CD8-positive, alpha-beta memory T cell (primary cell): ENCODE measurements around the gene NKX1-1. TPM values are rescaled to one million over a fixed set of nuclear protein-coding genes. Genes with fewer than 3 reads are reported as not detected.

Experiments
- CTCF ChIA-PET: fragments of 350-600 bp; sonication (Branson Sonifier 250); formaldehyde crosslinking; loops from one replicate; lab custom pipeline; 2021; ENCODE audit warnings: antibody characterized with exemption; lab: Charles Lee
- POLR2A ChIA-PET: fragments of 350-600 bp; sonication (Branson Sonifier 250); formaldehyde crosslinking; loops from one replicate; lab custom pipeline; 2021; ENCODE audit warnings: antibody characterized with exemption; lab: Charles Lee
- DNase-seq, 5 donors: peaks; one replicate each; pipeline versions ENCODE4 v3.0.0 to v3.0.0-alpha.2; 2020 to 2022; ENCODE audit warnings: mixed read lengths in 1 of 5
- H3K27ac ChIP-seq: one replicate; pipeline ENCODE4 v1.7.0; 2013; ENCODE audit warnings: low read depth, mild to moderate bottlenecking, low read length, moderate library complexity
- H3K27me3 ChIP-seq: 2 replicates; pipeline ENCODE4 v1.7.0; 2013; ENCODE audit warnings: low read length, mild to moderate bottlenecking; ENCODE audit not compliant: insufficient read depth, poor library complexity, severe bottlenecking
- H3K36me3 ChIP-seq: 2 replicates; pipeline ENCODE4 v1.7.0; 2013; ENCODE audit warnings: mild to moderate bottlenecking, low read length, moderate library complexity; ENCODE audit not compliant: insufficient read depth
- H3K4me1 ChIP-seq: 2 replicates; pipeline ENCODE4 v1.7.0; 2013; ENCODE audit warnings: mild to moderate bottlenecking, low read length, moderate library complexity; ENCODE audit not compliant: insufficient read depth
- H3K4me3 ChIP-seq: 2 replicates; pipeline ENCODE4 v1.7.0; 2013; ENCODE audit warnings: mild to moderate bottlenecking, low read length
- H3K9me3 ChIP-seq: 2 replicates; pipeline ENCODE4 v1.7.0; 2013; ENCODE audit warnings: mild to moderate bottlenecking, low read length
- H3K27ac Mint-ChIP-seq, 8 donors: one replicate each; pipeline ENCODE4 v1.8.0; 2020 to 2021; ENCODE audit warnings: mixed read lengths in 8 of 8, mild to moderate bottlenecking in 6 of 8, inconsistent platforms in 3 of 8, moderate library complexity in 3 of 8
- H3K27me3 Mint-ChIP-seq, 2 donors: one replicate each; pipeline ENCODE4 v1.8.0; 2020 to 2021; ENCODE audit warnings: mixed read lengths in 2 of 2, mild to moderate bottlenecking in 1 of 2, moderate library complexity in 1 of 2
- H3K36me3 Mint-ChIP-seq, 3 donors: one replicate each; pipeline ENCODE4 v1.8.0; 2020 to 2021; ENCODE audit warnings: mixed read lengths in 3 of 3, inconsistent platforms in 1 of 3, mild to moderate bottlenecking in 1 of 3
- H3K4me1 Mint-ChIP-seq, 3 donors: one replicate each; pipeline ENCODE4 v1.8.0; 2020 to 2021; ENCODE audit warnings: mixed read lengths in 3 of 3, inconsistent platforms in 1 of 3, mild to moderate bottlenecking in 1 of 3
- H3K4me3 Mint-ChIP-seq, 7 donors: one replicate each; pipeline ENCODE4 v1.8.0; 2020 to 2021; ENCODE audit warnings: mixed read lengths in 7 of 7, mild to moderate bottlenecking in 6 of 7, moderate library complexity in 4 of 7, inconsistent platforms in 2 of 7
- H3K9me3 Mint-ChIP-seq, 5 donors: one replicate each; pipeline ENCODE4 v1.8.0; 2020 to 2022; ENCODE audit warnings: mixed read lengths in 5 of 5, mild to moderate bottlenecking in 3 of 5, moderate library complexity in 2 of 5, inconsistent platforms in 1 of 5
- polyA plus RNA-seq: library from polyadenylated mRNA; unstranded; fragments of 300-500 nt; fragmentation: Illumina TruSeq; gene quantifications from one replicate; pipeline ENCODE4 v1.2.3, GENCODE V29; 2021
- total RNA-seq, 2 experiments: library from RNA; stranded (reverse); gene quantifications; one replicate each; pipeline ENCODE4 v1.2.3, GENCODE V29; 2021

Gene NKX1-1
- total and polyA plus RNA-seq, 3 experiments from 2014 or later = not detected

- CTCF ChIA-PET = no interaction called here
Observed at GRCh38 chr4:1381181-1381621, 25.0 kb downstream of the NKX1-1 start.

GRCh38 chr4:1380368-1381151 is 25.7 kb downstream of the NKX1-1 start:
- CTCF ChIA-PET = no interaction called here
- Mint-ChIP-seq H3K4me3 (no peak overlapping the region), H3K9me3 (no peaks in the 10 kb centered on the region), H3K27ac (peak overlapping the region in 2 of 8 donors; percentile 41 to 70), H3K4me1 (no peaks in the 10 kb centered on the region), H3K27me3 (no peaks in the 10 kb centered on the region), H3K36me3 (peaks cover 0 to 22% (median 0%) of the 10 kb centered on the region in 3 donors)
- H3K4me3 ChIP-seq = no peak overlapping the region
- no peak overlapping the region for H3K27ac ChIP-seq
- peak in 1 of 5 donors; percentile 24 for DNase-seq
- no peaks in the 10 kb centered on the region for H3K9me3 ChIP-seq
- POLR2A ChIA-PET = no interaction called here
- H3K27me3 ChIP-seq = no peaks in the 10 kb centered on the region
- H3K4me1 ChIP-seq = no peaks in the 10 kb centered on the region
- H3K36me3 ChIP-seq = no peaks in the 10 kb centered on the region

More at GRCh38 chr4:1381181-1381621, 25.0 kb downstream of the NKX1-1 start:
- no peaks in the 10 kb centered on the region for H3K9me3 ChIP-seq
- no peak overlapping the region for H3K4me3 ChIP-seq
- no peaks in the 10 kb centered on the region for H3K4me1 ChIP-seq
- peak in 1 of 5 donors; percentile 38 for DNase-seq
- Mint-ChIP-seq H3K27me3 (no peaks in the 10 kb centered on the region), H3K36me3 (peaks cover 0 to 25% (median 0%) of the 10 kb centered on the region in 3 donors), H3K9me3 (no peaks in the 10 kb centered on the region), H3K4me3 (no peak overlapping the region), H3K4me1 (no peaks in the 10 kb centered on the region), H3K27ac (no peak overlapping the region)
- no peak overlapping the region for H3K27ac ChIP-seq
- H3K27me3 ChIP-seq = no peaks in the 10 kb centered on the region
- POLR2A ChIA-PET = no interaction called here
- no peaks in the 10 kb centered on the region for H3K36me3 ChIP-seq

- Mint-ChIP-seq H3K36me3 (peaks cover 0 to 26% (median 0%) of the 10 kb centered on the region in 3 donors), H3K4me1 (no peaks in the 10 kb centered on the region), H3K27me3 (no peaks in the 10 kb centered on the region), H3K27ac (no peak overlapping the region), H3K9me3 (no peaks in the 10 kb centered on the region), H3K4me3 (no peak overlapping the region)
- Histone ChIP-seq H3K36me3 (no peaks in the 10 kb centered on the region), H3K9me3 (no peaks in the 10 kb centered on the region), H3K4me3 (no peak overlapping the region), H3K4me1 (no peaks in the 10 kb centered on the region), H3K27ac (no peak overlapping the region), H3K27me3 (no peaks in the 10 kb centered on the region)
- POLR2A ChIA-PET = no interaction called here
- CTCF ChIA-PET = no interaction called here
- peak in 1 of 5 donors; percentile 33 for DNase-seq
Observed at GRCh38 chr4:1379801-1380331, 26.4 kb downstream of the NKX1-1 start.

DNA sequence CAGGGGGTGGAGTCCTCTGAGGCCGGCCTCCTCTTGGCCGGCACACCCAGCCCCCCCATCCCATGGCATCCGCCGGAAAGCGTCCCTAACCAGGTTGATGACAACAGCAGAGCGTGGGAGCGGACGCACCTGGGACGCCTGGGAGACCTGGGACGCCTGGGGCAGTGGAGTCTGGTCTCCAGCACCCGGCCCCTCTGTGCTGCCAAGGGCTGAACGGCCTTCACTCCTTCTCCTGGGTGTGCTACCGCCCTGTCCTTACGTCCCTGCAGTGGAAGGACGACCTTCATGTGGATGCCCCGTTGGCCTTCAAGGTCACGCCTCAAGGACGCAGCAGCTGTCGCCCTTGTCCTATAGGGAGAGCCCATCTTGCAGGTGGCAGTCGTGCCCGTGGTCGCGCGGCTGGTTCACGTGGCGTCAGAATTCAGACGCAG is 26.9 kb downstream of the NKX1-1 start:
- no peak overlapping the region for H3K4me3 Mint-ChIP-seq
- no peak overlapping the region for H3K4me3 ChIP-seq
- peak in 1 of 5 donors; percentile 44 for DNase-seq
- POLR2A ChIA-PET = no interaction called here
- H3K27ac ChIP-seq = no peak overlapping the region
- H3K27me3 Mint-ChIP-seq = no peaks in the 10 kb centered on the region
- H3K36me3 Mint-ChIP-seq = peaks cover 0 to 23% (median 0%) of the 10 kb centered on the region in 3 donors
- CTCF ChIA-PET = no interaction called here
- H3K4me1 Mint-ChIP-seq = no peaks in the 10 kb centered on the region
- no peaks in the 10 kb centered on the region for H3K9me3 Mint-ChIP-seq
- H3K27ac Mint-ChIP-seq = no peak overlapping the region
- no peaks in the 10 kb centered on the region for H3K27me3 ChIP-seq
- H3K36me3 ChIP-seq = no peaks in the 10 kb centered on the region
- H3K9me3 ChIP-seq = no peaks in the 10 kb centered on the region
- no peaks in the 10 kb centered on the region for H3K4me1 ChIP-seq

GRCh38 chr4:1378559-1379231 is 27.5 kb downstream of the NKX1-1 start:
- Histone ChIP-seq H3K4me3 (no peak overlapping the region), H3K9me3 (no peaks in the 10 kb centered on the region), H3K27me3 (no peaks in the 10 kb centered on the region), H3K36me3 (no peaks in the 10 kb centered on the region), H3K27ac (no peak overlapping the region), H3K4me1 (no peaks in the 10 kb centered on the region)
- Mint-ChIP-seq H3K27ac (no peak overlapping the region), H3K36me3 (peaks cover 0 to 26% (median under 1%) of the 10 kb centered on the region in 3 donors), H3K4me1 (no peaks in the 10 kb centered on the region), H3K9me3 (no peaks in the 10 kb centered on the region), H3K27me3 (no peaks in the 10 kb centered on the region), H3K4me3 (no peak overlapping the region)
- ChIA-PET POLR2A (no interaction called here), CTCF (no interaction called here)
- DNase-seq = peak in 1 of 5 donors; percentile 44

GRCh38 chr4:1377606-1378261 is 28.5 kb downstream of the NKX1-1 start:
- no peaks in the 10 kb centered on the region for H3K36me3 ChIP-seq
- H3K9me3 ChIP-seq = no peaks in the 10 kb centered on the region
- Mint-ChIP-seq H3K27me3 (no peaks in the 10 kb centered on the region), H3K27ac (no peak overlapping the region), H3K9me3 (no peaks in the 10 kb centered on the region), H3K4me1 (no peaks in the 10 kb centered on the region), H3K4me3 (no peak overlapping the region), H3K36me3 (peaks cover under 1 to 34% (median 9%) of the 10 kb centered on the region in 3 donors)
- H3K4me3 ChIP-seq = no peak overlapping the region
- ChIA-PET POLR2A (interaction anchor here (0.6 kb wide), 1 partner anchor 194 kb away, joined by 4 read pairs; no protein-coding TSS in a partner anchor), CTCF (no interaction called here)
- peak in 1 of 5 donors; percentile 35 for DNase-seq
- no peak overlapping the region for H3K27ac ChIP-seq
- no peaks in the 10 kb centered on the region for H3K27me3 ChIP-seq
- no peaks in the 10 kb centered on the region for H3K4me1 ChIP-seq

DNA sequence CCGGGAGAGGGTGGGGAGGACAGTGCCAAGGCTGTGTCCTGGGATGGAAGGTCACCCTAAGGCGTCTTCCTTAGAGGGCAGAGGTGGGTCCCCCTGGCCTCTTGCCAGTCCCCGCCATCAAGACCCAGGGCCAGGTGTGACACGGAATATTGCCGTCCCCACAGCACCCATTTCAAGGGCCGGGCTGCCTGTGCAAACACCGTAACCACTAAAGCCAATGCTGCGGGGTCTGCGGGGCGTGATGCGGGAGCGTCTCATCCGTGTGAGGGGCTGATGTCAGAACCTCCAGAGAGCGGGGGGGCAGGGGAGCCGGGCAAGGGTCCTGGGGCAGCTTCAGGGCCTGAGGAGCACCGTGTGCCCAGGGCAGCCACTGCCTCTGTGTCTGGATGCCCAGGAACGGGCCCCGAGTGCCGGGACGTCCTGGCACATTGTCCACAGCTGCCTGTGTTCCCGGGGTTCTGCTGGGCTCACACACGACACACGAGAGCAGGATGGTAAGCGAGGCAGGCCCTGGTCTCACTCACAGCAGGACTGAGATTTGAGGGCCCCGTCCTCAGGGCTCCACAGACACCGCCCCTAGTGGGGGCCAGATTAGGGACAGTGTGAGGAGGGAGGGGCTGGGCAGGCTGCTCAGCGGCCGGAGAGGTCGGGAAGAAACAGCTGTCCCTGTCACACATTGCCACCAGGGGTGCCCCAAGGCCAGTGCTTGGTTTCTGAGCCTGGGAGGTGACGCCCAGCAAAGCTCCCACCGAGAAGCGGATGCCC is 29.2 kb downstream of the NKX1-1 start:
- no peaks in the 10 kb centered on the region for H3K36me3 ChIP-seq
- no peaks in the 10 kb centered on the region for H3K9me3 ChIP-seq
- Mint-ChIP-seq H3K27ac (peak overlapping the region in 1 of 8 donors; percentile 60), H3K4me1 (no peaks in the 10 kb centered on the region), H3K4me3 (no peak overlapping the region), H3K36me3 (peaks cover 8 to 36% (median 13%) of the 10 kb centered on the region in 3 donors), H3K27me3 (no peaks in the 10 kb centered on the region), H3K9me3 (no peaks in the 10 kb centered on the region)
- peak in 1 of 5 donors; percentile 36 for DNase-seq
- H3K4me3 ChIP-seq = no peak overlapping the region
- no peaks in the 10 kb centered on the region for H3K4me1 ChIP-seq
- ChIA-PET POLR2A (interaction anchor here (0.6 kb wide), 1 partner anchor 194 kb away, joined by 4 read pairs; no protein-coding TSS in a partner anchor), CTCF (no interaction called here)
- H3K27ac ChIP-seq = no peak overlapping the region
- no peaks in the 10 kb centered on the region for H3K27me3 ChIP-seq
